Measurements from ENCODE around the gene GPC3.

DNA sequence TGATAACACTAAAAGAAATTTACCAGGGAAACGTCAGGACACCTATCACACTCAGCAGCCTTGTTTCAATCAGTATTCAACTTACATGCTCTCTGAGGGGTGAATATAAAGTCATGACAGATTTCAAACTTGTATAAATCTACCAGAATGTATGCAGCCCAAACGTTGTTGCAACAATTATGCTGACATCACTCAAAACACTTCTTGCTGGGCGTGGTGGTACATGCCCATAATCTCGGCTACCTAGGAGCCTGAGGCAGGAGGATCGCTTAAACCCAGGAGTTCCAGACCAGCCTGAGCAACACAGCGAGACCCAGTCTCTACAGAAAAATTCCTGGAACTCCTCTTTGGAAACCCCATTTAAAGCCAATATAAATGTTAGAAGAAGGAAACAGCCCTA, 303.5 kb downstream of the GPC3 start:
- TF ChIP-seq CTCF (conservative IDR thresholded peaks at IDR 0.05; ENCODE audit: low read depth, low read length): no peak
- TF ChIP-seq EZH2 (IDR thresholded peaks at IDR 0.05; ENCODE audit: borderline replicate concordance, low read depth, low read length, poor library complexity, severe bottlenecking): no peak
